ENCODE measurements around the gene C11orf86.

C11orf86 gene

GRCh38 chr11:66974724-66975404 is at the start of gene C11orf86:
Gene C11orf86 (plus strand): TSS chr11:66975304. CDS start chr11:66975363, 59 bp downstream.
- DNase-seq: no peak

GRCh38 chr11:66929753-66930152 is 45.4 kb upstream of the C11orf86 start:
- DNase-seq: no peak

GRCh38 chr11:66932543-66932942 is 42.6 kb upstream of the C11orf86 start:
- no peak for DNase-seq

- no peak for DNase-seq
Observed at GRCh38 chr11:66933531-66933930, 41.6 kb upstream of the C11orf86 start.

GRCh38 chr11:66934950-66935779 is 39.9 kb upstream of the C11orf86 start:
- no peak for DNase-seq

GRCh38 chr11:66936311-66936711 is 38.8 kb upstream of the C11orf86 start:
- DNase-seq: no peak

GRCh38 chr11:66937193-66937733 is 37.8 kb upstream of the C11orf86 start:
- no peak for DNase-seq

GRCh38 chr11:66938582-66939135 is 36.4 kb upstream of the C11orf86 start:
- DNase-seq: no peak

- DNase-seq: peak; percentile 12
Observed at GRCh38 chr11:66950112-66950535, 25.0 kb upstream of the C11orf86 start.

GRCh38 chr11:66951135-66951534 is 24.0 kb upstream of the C11orf86 start:
- no peak for DNase-seq

GRCh38 chr11:66951927-66952337 is 23.2 kb upstream of the C11orf86 start:
- DNase-seq: peak; percentile 67

- no peak for DNase-seq
Observed at GRCh38 chr11:66953081-66953833, 21.8 kb upstream of the C11orf86 start.

- DNase-seq: peak; percentile 79
Observed at GRCh38 chr11:66956689-66957290, 18.3 kb upstream of the C11orf86 start.

GRCh38 chr11:66957971-66958231 is 17.2 kb upstream of the C11orf86 start:
- DNase-seq: no peak

GRCh38 chr11:66958232-66958955 is 16.7 kb upstream of the C11orf86 start, which contains the start of gene PC:
Gene PC (minus strand): TSS chr11:66958383. CDS start chr11:66872159, 86,224 bp downstream.
- DNase-seq: no peak

- no peak for DNase-seq
Observed at GRCh38 chr11:66958956-66959274, 16.2 kb upstream of the C11orf86 start.

GRCh38 chr11:66961691-66962213 is 13.4 kb upstream of the C11orf86 start:
- DNase-seq: peak; percentile 28

- DNase-seq: no peak
Observed at GRCh38 chr11:66962247-66962646, 12.9 kb upstream of the C11orf86 start.

GRCh38 chr11:66962801-66963200 is 12.3 kb upstream of the C11orf86 start:
- DNase-seq: no peak

GRCh38 chr11:66964495-66964894 is 10.6 kb upstream of the C11orf86 start:
- DNase-seq: no peak

- DNase-seq: no peak
Observed at GRCh38 chr11:66966351-66966750, 8.8 kb upstream of the C11orf86 start.
